GM18951 (cell line): Measurements from ENCODE around the gene SIAH1.
"Not testable (repeated sequence)": the region's sequence is repeated elsewhere in the genome, so short reads cannot be mapped to it uniquely, and the experiment has no call there.

ENCODE experiments used
- POLR2A ChIP-seq: IDR thresholded peaks from 4 replicates; pipeline ENCODE4 v1.6.1; 2011; ENCODE audit warnings: mild to moderate bottlenecking; ENCODE audit not compliant: insufficient read length, insufficient read depth; ENCODE audit errors: extremely low read depth
- in situ Hi-C: fragments of 300-500 bp; cut with MboI; formaldehyde crosslinking; loops from one replicate; pipeline ENCODE4 v1.12.0; 2022; ENCODE audit warnings: low sequenced_read_pairs, mixed read lengths, inconsistent platforms; ENCODE audit not compliant: unreplicated experiment

SIAH1 gene

GRCh38 chr16:48326915-48327314 lies 58.3 kb downstream of the SIAH1 start:
- TF ChIP-seq POLR2A, result no peak
- in situ Hi-C loops, result no loop called here

- in situ Hi-C loops, result no loop called here
- no peak for TF ChIP-seq POLR2A
Measured at GRCh38 chr16:48323783-48324775, 61.1 kb downstream of the SIAH1 start.

DNA sequence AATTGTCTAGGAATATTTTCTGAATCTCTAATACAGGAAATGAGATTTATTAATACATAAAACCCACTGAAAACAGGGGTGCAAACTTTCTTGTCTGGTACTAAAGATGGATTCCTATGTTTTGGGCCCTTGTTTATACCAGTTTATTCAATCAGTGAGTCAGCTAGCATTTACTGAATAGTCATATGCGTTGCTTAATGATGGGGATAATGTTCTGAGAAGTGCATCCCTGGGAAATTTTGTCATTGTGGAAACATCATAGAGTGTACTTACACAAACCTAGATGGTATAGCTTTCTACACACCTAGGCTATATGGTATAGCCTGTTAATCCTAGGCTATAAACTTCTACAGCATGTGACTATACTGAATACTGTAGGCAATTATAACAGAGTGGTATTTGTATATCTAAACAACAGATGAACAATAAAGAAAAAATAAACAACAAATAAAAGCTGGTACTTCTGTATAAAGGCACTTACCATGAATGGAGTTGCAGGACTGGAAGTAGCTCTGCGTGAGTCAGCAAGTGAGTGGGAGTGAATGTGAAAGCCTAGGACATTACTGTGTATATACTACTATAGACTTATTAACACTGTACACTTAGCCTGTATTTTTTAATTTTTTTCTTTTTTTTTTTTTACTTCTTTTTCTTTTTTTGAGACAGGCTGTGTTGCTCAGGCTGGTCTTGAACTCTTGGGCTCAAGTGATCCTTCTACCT lies 63.7 kb downstream of the SIAH1 start:
- in situ Hi-C loops, result no loop called here
- TF ChIP-seq POLR2A, result no peak

DNA sequence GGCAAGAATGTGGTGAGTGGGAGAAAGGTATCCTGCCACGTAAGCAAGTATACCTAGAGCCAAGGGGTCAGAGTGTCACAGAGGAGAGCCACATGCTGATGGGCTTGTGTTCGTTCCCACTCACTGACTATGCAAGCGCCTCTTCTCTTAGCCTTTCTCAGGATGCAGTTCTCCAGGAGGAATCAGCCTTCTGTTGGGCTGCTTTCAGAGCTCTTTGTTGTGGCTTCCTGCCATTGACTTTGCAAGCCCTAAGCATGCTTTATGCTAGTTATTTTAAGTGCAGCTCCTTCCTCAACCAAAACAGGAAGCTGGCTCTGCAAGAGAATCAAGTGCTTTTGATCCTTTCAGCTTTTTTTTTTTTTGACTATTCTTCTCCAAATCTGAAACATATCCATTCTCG lies 66.6 kb downstream of the SIAH1 start:
- TF ChIP-seq POLR2A, result no peak

GRCh38 chr16:48317614-48318315 lies 67.4 kb downstream of the SIAH1 start:
- TF ChIP-seq POLR2A, result no peak
- in situ Hi-C loops, result no loop called here

More for the DNA sequence above, 66.6 kb downstream of the SIAH1 start:
- in situ Hi-C loops, result no loop called here

DNA sequence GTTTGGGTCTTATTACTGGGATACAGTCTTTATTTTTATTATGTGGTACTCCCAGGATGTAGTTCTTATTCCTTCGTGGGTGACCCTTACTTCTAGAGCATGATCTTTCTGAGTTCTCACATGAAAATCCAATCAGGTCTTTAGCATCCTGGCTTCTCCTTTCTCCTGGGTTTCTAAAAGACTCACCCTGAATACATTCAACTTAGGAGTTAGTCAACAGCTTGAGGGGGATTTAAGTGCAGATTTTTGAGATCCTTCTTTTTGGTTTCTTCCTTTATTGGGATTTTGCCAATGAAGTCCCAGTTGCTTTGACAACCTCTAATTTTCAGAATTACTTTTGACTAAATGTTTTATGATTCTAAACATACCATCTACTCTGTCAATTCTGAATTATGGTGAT lies 68.2 kb downstream of the SIAH1 start:
- TF ChIP-seq POLR2A, result no peak
- in situ Hi-C loops, result no loop called here

DNA sequence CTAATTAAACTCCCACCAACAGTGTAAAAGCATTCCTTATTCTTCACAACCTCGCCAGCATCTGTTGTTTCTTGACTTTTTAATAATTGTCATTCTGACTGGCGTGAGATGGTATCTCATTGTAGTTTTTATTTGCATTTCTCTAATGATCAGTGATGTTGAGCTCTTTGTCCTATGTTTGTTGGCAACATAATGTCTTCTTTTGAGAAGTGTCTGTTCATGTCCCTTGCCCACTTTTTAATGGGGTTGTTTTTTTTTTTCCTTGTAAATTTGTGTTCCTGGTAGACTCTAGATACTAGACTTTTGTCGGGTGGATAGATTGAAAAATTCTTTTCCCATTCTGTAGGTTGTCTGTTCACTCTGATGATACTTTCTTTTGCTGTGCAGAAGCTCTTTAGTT lies 71.3 kb downstream of the SIAH1 start:
- in situ Hi-C loops, result not testable (repeated sequence)

- in situ Hi-C loops, result no loop called here
- TF ChIP-seq POLR2A, result no peak
Measured at GRCh38 chr16:48310908-48311641, 74.1 kb downstream of the SIAH1 start.
